Omental fat pad (tissue), 4 donors: ENCODE data around the gene POLR1E. TPM values are rescaled to one million over a fixed set of nuclear protein-coding genes. Genes with fewer than 3 reads are reported as not detected.
A peak's percentile ranks its signal among the peaks of the same experiment; 100 is the strongest.

Source experiments
- ATAC-seq: fragments of 150-250 bp; one replicate; pipeline ENCODE4 v1.9.1; 2016; ENCODE audit warnings: mild to moderate bottlenecking, moderate library complexity; ENCODE audit not compliant: low FRiP score
- DNase-seq: peaks from one replicate; pipeline ENCODE4 v3.0.0-alpha.2; 2019; ENCODE audit warnings: low spot score
- CTCF ChIP-seq, 3 donors: fragments of 450-650 bp; IDR thresholded peaks; one replicate each; pipeline ENCODE4 v1.5.1; 2016 to 2017; ENCODE audit warnings: antibody characterized with exemption in 3 of 3, mild to moderate bottlenecking in 3 of 3, moderate library complexity in 2 of 3
- total RNA-seq, 4 donors: library from RNA; depleted of rRNA; stranded (reverse); fragments of >200 nt; gene quantifications; one replicate each; pipeline ENCODE4 v1.1.0, GENCODE V29; 2016

The POLR1E gene
- total RNA-seq, 4 donors from 2014 or later: 23.6 to 59.1 (median 41.6) TPM

GRCh38 chr9:37495571-37495970 is 9.8 kb downstream of the POLR1E start:
- ATAC-seq (no peak), DNase-seq (no peak)
- TF ChIP-seq CTCF (IDR thresholded peaks at IDR 0.05): no peak

GRCh38 chr9:37496020-37496419 is 10.3 kb downstream of the POLR1E start:
- TF ChIP-seq CTCF (IDR thresholded peaks at IDR 0.05): no peak
- DNase-seq (no peak), ATAC-seq (no peak)

- no peak for DNase-seq
Measured at GRCh38 chr9:37497320-37497719, 11.6 kb downstream of the POLR1E start.

GRCh38 chr9:37498457-37498856 is 12.7 kb downstream of the POLR1E start:
- TF ChIP-seq CTCF (IDR thresholded peaks at IDR 0.05): no peak
- DNase-seq (no peak), ATAC-seq (no peak)

More at GRCh38 chr9:37497320-37497719, 11.6 kb downstream of the POLR1E start:
- TF ChIP-seq CTCF (IDR thresholded peaks at IDR 0.05): no peak
- ATAC-seq: no peak

GRCh38 chr9:37499297-37499696 is 13.5 kb downstream of the POLR1E start:
- DNase-seq: no peak
- ATAC-seq: no peak
- no peak for TF ChIP-seq CTCF (IDR thresholded peaks at IDR 0.05)

- ATAC-seq: no peak
- TF ChIP-seq CTCF (IDR thresholded peaks at IDR 0.05): no peak
- no peak for DNase-seq
Measured at GRCh38 chr9:37501957-37502596, 16.3 kb downstream of the POLR1E start.

- no peak for TF ChIP-seq CTCF (IDR thresholded peaks at IDR 0.05)
- DNase-seq: no peak
- ATAC-seq: peak; percentile 25
Measured at GRCh38 chr9:37503736-37504135, 18.0 kb downstream of the POLR1E start.
